GM21528 (cell line): ENCODE data around the gene TSPAN9.

Experiments
- ATAC-seq: cut with Tn5 transposase; IDR thresholded peaks from one replicate; pipeline ENCODE4 v1.9.1; 2021; ENCODE audit warnings: mild to moderate bottlenecking, moderate library complexity; ENCODE audit not compliant: unreplicated experiment, low FRiP score

TSPAN9 gene

GRCh38 chr12:3201339-3202051 is 124.3 kb downstream of the TSPAN9 start:
- ATAC-seq: no peak

DNA sequence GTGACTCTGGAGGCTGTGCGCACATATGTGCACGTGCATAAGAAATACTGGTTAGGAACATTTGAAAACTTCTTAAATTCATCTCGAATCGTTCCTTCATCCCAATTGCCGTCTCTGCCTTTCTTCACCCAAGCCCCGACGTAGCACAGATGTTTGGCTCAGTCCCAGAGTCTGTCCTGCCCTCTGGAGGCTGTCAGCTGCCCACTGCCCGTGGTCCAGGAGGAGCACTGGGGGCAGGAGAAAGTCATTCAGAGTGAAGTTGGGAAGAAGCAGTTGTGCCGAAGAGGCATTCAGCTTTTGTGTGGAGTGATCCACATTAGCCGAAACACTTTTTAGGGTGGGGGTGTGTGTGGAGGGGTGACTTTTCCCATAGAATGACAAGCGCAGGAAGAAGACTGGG is 124.9 kb downstream of the TSPAN9 start:
- no peak for ATAC-seq

DNA sequence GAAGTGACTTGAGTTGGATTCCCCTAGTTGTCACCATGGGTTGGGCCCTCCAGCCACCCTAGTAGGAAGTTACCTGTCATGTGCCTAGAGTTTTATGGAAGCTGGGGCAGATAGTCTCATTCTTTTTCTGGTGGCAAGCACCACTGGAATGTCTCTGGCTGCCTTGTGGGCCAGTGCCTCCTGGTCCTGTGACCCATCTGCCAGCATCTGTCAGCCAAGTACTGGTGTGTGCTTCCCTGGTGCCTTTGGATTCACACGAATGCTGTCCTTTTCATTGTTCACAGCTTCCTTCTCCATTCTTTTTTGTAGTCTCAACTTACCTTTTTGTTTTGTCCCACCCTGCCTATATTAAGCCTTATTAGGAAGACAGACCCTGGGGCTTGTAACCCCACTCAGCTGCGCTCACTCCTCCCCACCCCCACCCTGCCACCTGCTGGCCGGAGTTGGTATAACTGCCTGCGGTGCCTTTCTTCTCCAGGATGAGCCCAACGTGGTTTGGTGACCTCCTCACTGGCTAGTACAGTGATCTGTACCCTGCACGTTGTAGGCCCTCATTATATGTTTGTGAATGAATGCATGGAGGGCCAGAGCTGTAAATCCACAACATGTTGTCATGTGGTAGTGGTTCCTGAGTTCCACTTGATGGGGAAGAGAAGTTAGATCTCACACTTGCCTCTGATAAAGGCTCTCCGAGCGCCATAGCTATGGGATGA is 125.7 kb downstream of the TSPAN9 start:
- no peak for ATAC-seq

- no peak for ATAC-seq
These were observed 126.5 kb downstream of the TSPAN9 start for GRCh38 chr12:3203713-3204112.

GRCh38 chr12:3204143-3204542 is 127.0 kb downstream of the TSPAN9 start:
- ATAC-seq: no peak

- ATAC-seq: no peak
These were observed 127.8 kb downstream of the TSPAN9 start for GRCh38 chr12:3204730-3205531.

DNA sequence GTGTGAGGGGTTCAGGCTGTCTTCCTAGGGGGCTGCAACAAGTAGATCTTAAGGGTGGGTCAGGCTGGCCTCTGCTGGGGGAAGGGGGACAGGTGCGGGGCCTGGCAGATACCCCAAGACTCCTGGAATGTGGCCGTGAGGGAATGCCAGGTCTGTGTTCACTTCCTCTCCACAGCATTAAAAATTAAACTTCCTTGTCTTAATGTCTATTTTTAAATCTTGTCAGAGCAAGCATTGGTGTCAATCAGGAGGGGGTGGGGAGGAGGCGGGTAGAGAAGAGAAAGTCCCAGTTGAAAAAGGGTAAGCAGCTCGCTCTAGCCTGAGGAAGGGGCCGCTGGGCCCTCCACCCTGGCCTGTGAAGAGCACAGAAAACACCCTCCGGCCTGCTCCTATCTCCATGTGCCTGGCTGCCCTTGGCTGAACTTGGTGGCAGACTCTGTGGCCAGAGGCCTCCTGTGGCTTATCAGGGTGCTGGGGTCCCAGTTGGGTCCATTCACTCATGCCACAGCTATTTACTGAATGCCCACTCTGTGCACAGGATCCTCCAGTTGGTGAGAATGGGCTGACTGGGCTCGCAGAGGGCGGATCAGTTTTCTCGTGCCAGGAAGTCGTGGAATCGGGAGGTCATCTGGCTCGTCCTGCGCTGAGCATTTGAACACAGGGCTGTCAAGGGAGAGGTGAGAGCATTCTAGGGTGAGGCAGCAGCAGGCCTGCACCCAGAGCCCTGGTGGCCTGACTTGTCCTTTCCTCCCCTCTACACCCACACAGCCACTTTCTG is 128.8 kb downstream of the TSPAN9 start:
- no peak for ATAC-seq

DNA sequence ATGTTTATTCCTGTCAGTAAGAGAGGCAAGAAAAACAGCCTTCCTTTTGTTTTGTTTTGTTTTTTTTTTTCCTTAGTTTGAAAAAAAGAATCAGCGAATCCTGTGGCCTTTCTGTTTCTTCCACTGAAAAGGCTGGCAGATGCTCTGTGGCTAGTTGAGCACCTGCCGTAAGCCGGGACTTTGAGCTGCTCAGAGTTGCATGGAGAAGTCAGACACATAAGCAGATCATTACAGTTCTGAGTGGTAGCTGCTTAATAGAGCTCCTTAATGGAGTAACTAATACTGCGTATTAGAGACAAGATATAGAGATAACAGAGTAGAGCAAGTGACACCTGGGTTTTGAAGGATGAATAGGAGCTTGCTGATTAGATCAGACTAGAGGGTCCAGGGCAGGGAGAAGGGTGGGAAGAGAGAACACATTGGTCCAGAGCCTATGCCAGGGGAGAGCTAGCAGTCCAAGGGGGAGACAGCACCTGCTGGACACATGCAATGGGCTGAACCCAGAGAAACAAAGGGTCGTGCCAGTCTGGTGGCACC is 129.4 kb downstream of the TSPAN9 start:
- ATAC-seq: no peak

- ATAC-seq: no peak
These were observed 130.0 kb downstream of the TSPAN9 start for GRCh38 chr12:3207175-3207574.

DNA sequence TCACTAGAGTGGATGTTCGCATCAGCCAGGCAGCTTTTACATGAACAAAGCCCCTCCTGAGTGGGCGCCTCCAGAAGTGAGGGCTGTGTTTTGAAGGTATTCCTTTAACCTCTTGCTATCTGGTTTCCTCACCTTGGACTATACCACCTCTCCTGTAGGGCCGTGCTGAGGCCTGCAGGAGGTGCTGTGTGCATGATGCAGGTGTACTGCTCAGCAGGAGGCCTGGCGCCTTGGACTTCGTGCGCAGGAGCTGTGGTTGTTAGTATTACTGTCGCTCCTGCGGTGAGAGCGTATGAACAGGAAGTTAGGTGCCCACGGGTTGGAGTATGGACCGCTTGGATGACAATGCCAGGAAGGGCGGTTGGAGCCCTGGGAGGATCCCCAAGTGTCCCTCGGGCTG is 130.7 kb downstream of the TSPAN9 start:
- ATAC-seq: no peak

- ATAC-seq: no peak
These were observed 136.0 kb downstream of the TSPAN9 start for GRCh38 chr12:3213188-3213587.

GRCh38 chr12:3213768-3214167 is 136.6 kb downstream of the TSPAN9 start:
- no peak for ATAC-seq

DNA sequence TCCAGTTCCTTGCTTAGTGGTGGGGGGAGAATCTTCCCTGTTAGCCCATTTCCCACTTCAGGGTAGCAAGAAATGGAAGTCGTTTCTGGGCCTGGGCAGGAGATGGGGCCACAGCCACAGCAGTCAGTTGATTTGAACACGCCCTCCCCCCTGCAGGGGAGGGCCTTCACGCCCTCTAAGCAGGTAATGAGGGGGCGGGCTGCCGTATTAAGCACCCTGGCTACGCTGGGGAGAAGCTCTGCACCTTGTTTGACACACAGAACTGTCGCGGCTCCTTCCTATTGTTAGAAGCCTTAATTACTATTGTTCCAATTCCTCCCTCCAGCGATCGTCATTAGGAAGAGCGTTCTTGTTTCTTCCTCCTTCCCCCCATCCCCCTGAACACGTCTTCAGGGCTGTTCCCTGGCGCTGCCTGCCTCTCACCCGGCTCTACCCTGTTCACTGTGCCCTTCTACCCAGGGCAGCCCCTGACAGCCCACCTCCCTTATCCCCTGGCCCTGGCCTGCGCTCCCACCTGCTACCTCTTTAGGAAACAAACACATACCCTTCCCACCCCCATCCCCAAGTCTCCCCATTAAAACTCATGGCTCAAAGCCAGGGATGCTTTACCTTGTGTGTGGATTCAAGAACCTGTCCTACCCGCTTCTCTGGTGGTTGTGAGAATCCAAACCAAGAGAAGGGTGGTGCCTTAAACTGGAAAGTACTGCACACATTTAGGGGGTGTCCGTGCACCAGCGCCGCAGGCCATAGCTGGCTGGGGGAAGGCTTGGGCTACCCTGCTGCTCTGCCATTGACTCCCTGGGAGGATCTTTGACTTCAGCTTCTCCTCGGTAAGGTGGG is 137.6 kb downstream of the TSPAN9 start:
- no peak for ATAC-seq

- no peak for ATAC-seq
These were observed 138.3 kb downstream of the TSPAN9 start for GRCh38 chr12:3215410-3215975.

DNA sequence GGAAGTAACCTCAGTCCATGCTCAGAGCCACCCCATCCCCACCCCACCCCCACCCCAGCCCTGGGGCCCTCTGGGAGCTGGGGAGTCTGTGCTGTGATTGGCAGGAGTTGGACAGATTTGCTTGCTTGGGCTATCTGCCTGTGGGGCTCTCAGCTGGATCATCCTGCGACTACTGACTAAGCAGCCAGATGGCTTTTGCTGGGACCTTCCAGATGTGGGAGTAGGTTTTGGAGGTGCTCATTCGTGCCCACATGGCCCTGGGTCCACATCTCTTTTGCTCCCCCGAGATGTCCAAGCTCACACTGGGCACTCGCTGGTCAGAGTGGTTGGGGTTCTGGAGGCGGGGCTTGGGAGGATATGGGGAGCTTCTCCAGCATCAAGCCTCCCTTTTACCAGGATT is 138.9 kb downstream of the TSPAN9 start:
- no peak for ATAC-seq

DNA sequence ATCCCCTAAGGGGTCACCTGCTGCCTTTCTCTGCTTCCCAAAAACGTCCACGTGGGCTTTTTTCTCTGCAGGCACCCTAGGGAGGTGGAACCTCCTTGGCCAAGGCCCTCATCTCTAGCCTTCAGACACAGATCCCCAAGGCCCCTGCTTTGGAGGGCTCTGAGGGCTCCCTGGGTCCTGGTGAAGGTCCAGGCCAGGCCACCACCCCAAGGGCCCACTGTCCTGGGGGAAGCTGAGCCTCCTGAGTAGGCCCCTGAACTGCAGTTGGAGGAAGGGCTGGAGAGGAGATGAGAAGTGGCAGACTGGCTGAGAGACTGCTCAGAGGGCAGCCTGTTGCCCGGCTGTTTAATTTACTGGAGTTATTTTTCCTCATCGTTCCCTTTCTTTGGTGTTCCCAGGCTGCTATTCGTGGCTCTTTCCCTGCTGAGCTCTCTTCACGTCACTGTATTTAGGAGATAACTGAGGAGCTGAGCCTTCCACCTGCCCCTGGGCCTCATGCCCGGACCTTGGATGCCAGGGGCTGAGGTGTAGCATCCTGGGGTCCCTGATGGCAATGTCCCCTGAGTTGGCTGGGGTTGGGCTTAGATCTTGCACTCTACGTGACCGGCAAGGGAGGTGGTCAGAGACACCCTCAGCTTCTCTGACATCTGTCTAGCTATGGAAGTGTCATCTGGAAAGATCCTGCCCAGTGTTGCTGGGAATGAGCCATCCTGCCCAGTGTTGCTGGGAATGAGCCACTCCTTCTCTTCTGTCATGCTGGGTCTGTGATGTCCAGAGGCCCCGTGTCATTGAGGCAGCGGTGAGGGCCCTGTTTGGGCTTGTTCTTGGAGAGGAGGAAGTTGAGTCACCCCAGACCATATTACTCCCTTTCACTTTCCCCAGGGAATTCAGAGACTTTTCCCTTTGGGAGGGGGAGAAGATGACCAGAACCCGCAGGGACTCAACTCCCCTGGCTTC is 139.8 kb downstream of the TSPAN9 start:
- no peak for ATAC-seq

DNA sequence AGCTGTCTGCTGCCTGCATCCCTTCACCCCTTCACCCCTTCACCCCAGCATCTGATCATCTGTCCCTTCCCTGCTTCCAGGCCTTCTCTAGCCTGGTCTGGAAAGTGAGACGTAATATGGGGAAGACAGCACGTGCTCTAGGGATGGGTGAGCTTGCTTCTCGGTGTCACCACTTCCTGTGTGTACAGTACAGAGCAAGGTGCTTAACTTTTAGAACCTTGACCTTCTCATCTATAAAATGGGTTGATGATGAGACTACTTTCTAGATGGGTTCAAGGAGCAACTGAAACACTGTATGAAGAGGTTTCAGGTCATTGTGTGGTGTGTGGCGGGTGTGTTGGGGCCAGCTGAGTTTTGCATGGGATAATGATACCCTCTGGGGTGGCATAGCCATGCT is 140.5 kb downstream of the TSPAN9 start:
- no peak for ATAC-seq
